Subcutaneous adipose tissue (tissue), 4 donors: ENCODE measurements around the gene ZNF213. TPM values are rescaled to one million over a fixed set of nuclear protein-coding genes. Genes with fewer than 3 reads are reported as not detected.

Source experiments
- CTCF ChIP-seq: fragments of 450-650 bp; IDR thresholded peaks from one replicate; pipeline ENCODE4 v1.5.1; 2016; ENCODE audit warnings: low read depth, mild to moderate bottlenecking, control low read depth, antibody characterized with exemption, moderate library complexity
- total RNA-seq, 4 donors: library from RNA; depleted of rRNA; stranded (reverse); fragments of >200 nt; gene quantifications; one replicate each; pipeline ENCODE4 v1.1.0, GENCODE V29; 2016

ZNF213 gene
- total RNA-seq, 4 donors from 2014 or later = 1.1 to 13.4 (median 5.0) TPM

GRCh38 chr16:3171181-3171854 is 36.5 kb downstream of the ZNF213 start:
- TF ChIP-seq CTCF = no peak

- TF ChIP-seq CTCF = no peak
Measured at GRCh38 chr16:3171855-3172593, 37.2 kb downstream of the ZNF213 start.

- no peak for TF ChIP-seq CTCF
Measured at GRCh38 chr16:3173892-3174617, 39.2 kb downstream of the ZNF213 start.

GRCh38 chr16:3174618-3175148 is 39.9 kb downstream of the ZNF213 start:
- no peak for TF ChIP-seq CTCF

GRCh38 chr16:3175157-3176093 is 40.6 kb downstream of the ZNF213 start:
- no peak for TF ChIP-seq CTCF

GRCh38 chr16:3179651-3180050 is 44.8 kb downstream of the ZNF213 start:
- TF ChIP-seq CTCF = no peak
